HCT116 (cell line): ENCODE data around the gene FER. TPM values are rescaled to one million over a fixed set of nuclear protein-coding genes. Genes with fewer than 3 reads are reported as not detected.
"Not testable (repeated sequence)": the region's sequence is repeated elsewhere in the genome, so short reads cannot be mapped to it uniquely, and the experiment has no call there.

Experiments used
- ATAC-seq: fragments of 200-7000 bp; cut with Tn5 transposase; 2 replicates; pipeline ENCODE4 v1.9.1; 2020; ENCODE audit warnings: mild to moderate bottlenecking, moderate library complexity
- BruUV-seq: library from RNA; stranded (reverse); fragments of 400-500 nt; replicated peaks from 2 replicates; lab custom pipeline; 2021; lab: Mats Ljungman, UMichigan
- CTCF ChIA-PET: fragments of 300-600 bp; sonication (Branson Sonifier 250); formaldehyde crosslinking; loops from one replicate; lab custom pipeline; 2021; ENCODE audit warnings: antibody characterized with exemption; lab: Charles Lee
- POLR2A ChIA-PET: fragments of 300-600, 350-600 bp; sonication (Branson Sonifier 250); formaldehyde crosslinking; loops from one replicate; lab custom pipeline; 2021; ENCODE audit warnings: antibody characterized with exemption; lab: Charles Lee
- RAD21 ChIA-PET, 2 experiments: fragments of 300-600 bp; sonication (Branson Sonifier 250); formaldehyde crosslinking; loops; one replicate each; lab custom pipeline; 2023; ENCODE audit warnings: low total read pairs in 2 of 2; ENCODE audit not compliant: uncharacterized antibody in 2 of 2, unreplicated experiment in 2 of 2, low non-redundant PET in 1 of 2; lab: Charles Lee
- DNase-seq: peaks from one replicate; pipeline ENCODE4 v3.0.0-alpha.2; 2010; ENCODE audit warnings: low read depth, low spot score
- H2AFZ ChIP-seq: fragments of 200-600 bp; shearing (Covaris generic), sonication (generic); 2 replicates; pipeline ENCODE4 v1.6.1; 2017; ENCODE audit warnings: low read depth, mixed run types, mixed read lengths, antibody characterized with exemption, low read length; ENCODE audit not compliant: poor library complexity, severe bottlenecking
- H3K27ac ChIP-seq: 2 replicates; pipeline ENCODE4 v1.5.1; 2012; ENCODE audit warnings: low read depth, low read length
- H3K27me3 ChIP-seq: fragments of 200-600 bp; sonication (generic); 2 replicates; pipeline ENCODE4 v1.6.1; 2016; ENCODE audit warnings: mixed run types, low read length, mixed read lengths; ENCODE audit not compliant: insufficient read depth
- H3K36me3 ChIP-seq, 2 experiments: fragments of 200-500 bp in 1 of 2; fragments of 200-600 bp in 1 of 2; sonication (Bioruptor generic) in 1 of 2; sonication (generic) in 1 of 2; 2 replicates each; pipeline versions ENCODE4 v1.5.1 to v1.6.1; 2014 to 2016; ENCODE audit warnings: low read length in 2 of 2, inconsistent platforms in 1 of 2, mixed read lengths in 1 of 2, mixed run types in 1 of 2; ENCODE audit not compliant: insufficient read depth in 2 of 2, control insufficient read depth in 1 of 2
- H3K4me1 ChIP-seq, 2 experiments: fragments of 200-600 bp in 1 of 2; sonication (generic) in 1 of 2; 2 replicates each; pipeline versions ENCODE4 v1.5.1 to v1.6.1; 2012 to 2017; ENCODE audit warnings: low read length in 2 of 2, inconsistent platforms in 1 of 2, mild to moderate bottlenecking in 1 of 2, mixed read lengths in 1 of 2, mixed run types in 1 of 2, moderate library complexity in 1 of 2; ENCODE audit not compliant: insufficient read depth in 2 of 2, control insufficient read depth in 1 of 2
- H3K4me2 ChIP-seq: fragments of 200-600 bp; sonication (generic); 2 replicates; pipeline ENCODE4 v1.6.1; 2017; ENCODE audit warnings: mixed run types, low read length, mixed read lengths
- H3K4me3 ChIP-seq, 2 experiments: fragments of 200-600 bp in 1 of 2; sonication (generic) in 1 of 2; replicated peaks in 1 of 2; 2 replicates each; pipeline ENCODE4 v1.5.1; 2011 to 2016; ENCODE audit warnings: low read length in 2 of 2, control low read depth in 1 of 2, low read depth in 1 of 2, mild to moderate bottlenecking in 1 of 2, mixed read lengths in 1 of 2, mixed run types in 1 of 2
- H3K79me2 ChIP-seq: fragments of 200-600 bp; sonication (generic); 2 replicates; pipeline ENCODE4 v1.6.1; 2017; ENCODE audit warnings: mild to moderate bottlenecking, mixed run types, low read length, moderate library complexity, mixed read lengths; ENCODE audit not compliant: insufficient read depth
- H3K9ac ChIP-seq: fragments of 200-600 bp; sonication (generic); 2 replicates; pipeline ENCODE4 v1.6.1; 2016; ENCODE audit warnings: low read length, mixed read lengths
- H3K9me2 ChIP-seq: fragments of 200-600 bp; sonication (generic), shearing (Covaris generic); 2 replicates; pipeline ENCODE4 v1.6.1; 2017; ENCODE audit warnings: mixed run types, mild to moderate bottlenecking, moderate library complexity; ENCODE audit not compliant: insufficient read depth
- H3K9me3 ChIP-seq, 2 experiments: fragments of 200-500 bp in 1 of 2; fragments of 200-600 bp in 1 of 2; sonication (Bioruptor generic) in 1 of 2; sonication (generic) in 1 of 2; 2 replicates each; pipeline ENCODE4 v1.6.1; 2014 to 2017; ENCODE audit warnings: low read length in 2 of 2, mixed read lengths in 2 of 2, inconsistent platforms in 1 of 2, low read depth in 1 of 2, mild to moderate bottlenecking in 1 of 2, mixed run types in 1 of 2, moderate library complexity in 1 of 2; ENCODE audit not compliant: control insufficient read depth in 1 of 2, insufficient read depth in 1 of 2
- H4K20me1 ChIP-seq: fragments of 200-600 bp; sonication (generic), shearing (Covaris generic); 2 replicates; pipeline ENCODE4 v1.6.1; 2017; ENCODE audit warnings: mixed run types, mild to moderate bottlenecking, moderate library complexity; ENCODE audit not compliant: insufficient read depth
- ATF3 ChIP-seq: IDR thresholded peaks from 2 replicates; pipeline ENCODE4 v1.6.1; 2012
- CEBPB ChIP-seq: IDR thresholded peaks from 2 replicates; pipeline ENCODE4 v1.6.1; 2012; ENCODE audit warnings: low read depth
- CTCF ChIP-seq, 3 experiments: fragments of 200-600 bp in 1 of 3; sonication (generic) in 1 of 3; IDR thresholded peaks in 2 of 3; conservative IDR thresholded peaks in 1 of 3; 2 replicates each; pipeline ENCODE4 v1.5.1; 2012 to 2017; ENCODE audit warnings: low read depth in 2 of 3, low read length in 2 of 3, antibody characterized with exemption in 1 of 3, borderline replicate concordance in 1 of 3, control low read depth in 1 of 3, mild to moderate bottlenecking in 1 of 3, mixed read lengths in 1 of 3, mixed run types in 1 of 3, moderate library complexity in 1 of 3; ENCODE audit not compliant: insufficient read depth in 1 of 3
- EGR1 ChIP-seq: IDR thresholded peaks from 2 replicates; pipeline ENCODE4 v1.6.1; 2012; ENCODE audit warnings: low read depth
- ELF1 ChIP-seq: IDR thresholded peaks from 2 replicates; pipeline ENCODE4 v1.6.1; 2012; ENCODE audit warnings: low read depth, borderline replicate concordance
- EZH2 ChIP-seq: fragments of 200-600 bp; sonication (generic); IDR thresholded peaks from 2 replicates; pipeline ENCODE4 v1.6.1; 2017; ENCODE audit warnings: antibody characterized with exemption, mixed run types
- EZH2phosphoT487 ChIP-seq: fragments of 200-600 bp; IDR thresholded peaks from 2 replicates; pipeline ENCODE4 v1.6.1; 2018; ENCODE audit warnings: antibody characterized with exemption, borderline replicate concordance
- FOSL1 ChIP-seq: IDR thresholded peaks from 2 replicates; pipeline ENCODE4 v1.6.1; 2012; ENCODE audit warnings: low read depth
- JUND ChIP-seq: IDR thresholded peaks from 2 replicates; pipeline ENCODE4 v1.6.1; 2012
- MAX ChIP-seq: IDR thresholded peaks from 2 replicates; pipeline ENCODE4 v1.6.1; 2012
- POLR2AphosphoS5 ChIP-seq: IDR thresholded peaks from 2 replicates; pipeline ENCODE4 v1.6.1; 2011; ENCODE audit warnings: mild to moderate bottlenecking, low read depth, low read length, moderate library complexity
- RAD21 ChIP-seq: IDR thresholded peaks from 2 replicates; pipeline ENCODE4 v1.6.1; 2012; ENCODE audit warnings: low read depth, mild to moderate bottlenecking
- SP1 ChIP-seq: IDR thresholded peaks from 2 replicates; pipeline ENCODE4 v1.6.1; 2012; ENCODE audit warnings: low read depth
- SRF ChIP-seq: IDR thresholded peaks from 2 replicates; pipeline ENCODE4 v1.6.1; 2012; ENCODE audit warnings: low read depth
- YY1 ChIP-seq: IDR thresholded peaks from 2 replicates; pipeline ENCODE4 v1.6.1; 2011; ENCODE audit warnings: low read length, low read depth, moderate library complexity, mild to moderate bottlenecking; ENCODE audit not compliant: insufficient replicate concordance; ENCODE audit errors: extremely low read depth
- ZBTB33 ChIP-seq: IDR thresholded peaks from 2 replicates; pipeline ENCODE4 v1.6.1; 2011; ENCODE audit warnings: mild to moderate bottlenecking, low read length, moderate library complexity; ENCODE audit not compliant: insufficient replicate concordance; ENCODE audit errors: extremely low read depth
- ZFX ChIP-seq: fragments of 450-650 bp; IDR thresholded peaks from 2 replicates; pipeline ENCODE4 v1.6.1; 2017
- ZNF274 ChIP-seq: fragments of 200-500 bp; sonication (Bioruptor generic); IDR thresholded peaks from 2 replicates; pipeline ENCODE4 v1.6.1; 2014; ENCODE audit warnings: mild to moderate bottlenecking, low read depth, low read length, inconsistent platforms
- intact Hi-C: fragments of 100-400 bp; cut with micrococcal nuclease; formaldehyde crosslinking; loops from 2 replicates; pipeline ENCODE4 v1.10.0; 2022
- total RNA-seq: library from RNA; stranded (reverse); gene quantifications from one replicate; pipeline ENCODE4 v1.2.1, GENCODE V29; 2021; ENCODE audit not compliant: unreplicated experiment

Gene FER
- total RNA-seq, 1 experiment from 2014 or later: 32.0 TPM

GRCh38 chr5:108862211-108862610 lies 114.5 kb downstream of the FER start:
- no peak overlapping the region for H3K4me2 ChIP-seq
- no peaks in the 10 kb centered on the region for H3K79me2 ChIP-seq
- ChIA-PET CTCF (no interaction called here), POLR2A (no interaction called here), RAD21 (no interaction called here)
- no TSS peak for BruUV-seq
- H3K4me3 ChIP-seq: no peak overlapping the region
- intact Hi-C loops: no loop called here
- DNase-seq: no peak
- no peaks in the 10 kb centered on the region for H3K4me1 ChIP-seq
- H3K36me3 ChIP-seq: no peaks in the 10 kb centered on the region
- no peaks in the 10 kb centered on the region for H3K9me2 ChIP-seq
- H4K20me1 ChIP-seq: no peaks in the 10 kb centered on the region
- H3K9me3 ChIP-seq: no peaks in the 10 kb centered on the region
- no peak for ATAC-seq
- TF ChIP-seq ZFX: no peak
- no peak for TF ChIP-seq ELF1
- no peak for TF ChIP-seq ZNF274
- TF ChIP-seq EGR1: no peak
- no peak for TF ChIP-seq CEBPB
- TF ChIP-seq SP1: no peak
- no peak for TF ChIP-seq ATF3
- TF ChIP-seq CTCF (IDR thresholded peaks at IDR 0.05 in 2 of 3, conservative IDR thresholded peaks at IDR 0.05 in 1 of 3; ENCODE audit: borderline replicate concordance in 1 of 3, insufficient read depth in 1 of 3, low read depth in 2 of 3, low read length in 2 of 3): no peak
- no peak for TF ChIP-seq EZH2phosphoT487
- TF ChIP-seq EZH2: no peak
- TF ChIP-seq POLR2AphosphoS5: no peak
- TF ChIP-seq JUND: no peak
- TF ChIP-seq SRF: no peak
- TF ChIP-seq ZBTB33: no peak
- TF ChIP-seq RAD21: no peak
- TF ChIP-seq YY1: no peak
- TF ChIP-seq MAX: no peak
- TF ChIP-seq FOSL1: no peak
- H2AFZ ChIP-seq: no peak overlapping the region
- no peaks in the 10 kb centered on the region for H3K27me3 ChIP-seq
- H3K27ac ChIP-seq: no peak overlapping the region
- no peak overlapping the region for H3K9ac ChIP-seq

GRCh38 chr5:108866097-108866496 lies 118.4 kb downstream of the FER start:
- H2AFZ ChIP-seq, H3K9me3 ChIP-seq, CTCF ChIA-PET, RAD21 ChIA-PET, BruUV-seq, ATAC-seq, H3K9me2 ChIP-seq, H3K9ac ChIP-seq, H3K4me1 ChIP-seq, H3K4me2 ChIP-seq, H3K27ac ChIP-seq, H3K27me3 ChIP-seq, DNase-seq, POLR2A ChIA-PET, H3K36me3 ChIP-seq, H3K79me2 ChIP-seq, H4K20me1 ChIP-seq, intact Hi-C loops, H3K4me3 ChIP-seq: not testable (repeated sequence)
